Measurements from ENCODE around the gene LRFN2.

LRFN2 gene

GRCh38 chr6:40408786-40409542, 178.2 kb downstream of the LRFN2 start:
- DNase-seq (ENCODE audit: extremely low read depth in 1 of 2, low read depth in 1 of 2): no peak

- DNase-seq (ENCODE audit: extremely low read depth in 1 of 2, low read depth in 1 of 2): no peak
Observed at GRCh38 chr6:40407239-40407638, 179.9 kb downstream of the LRFN2 start.

GRCh38 chr6:40406175-40406574, 181.0 kb downstream of the LRFN2 start:
- DNase-seq (ENCODE audit: extremely low read depth in 1 of 2, low read depth in 1 of 2): no peak

DNA sequence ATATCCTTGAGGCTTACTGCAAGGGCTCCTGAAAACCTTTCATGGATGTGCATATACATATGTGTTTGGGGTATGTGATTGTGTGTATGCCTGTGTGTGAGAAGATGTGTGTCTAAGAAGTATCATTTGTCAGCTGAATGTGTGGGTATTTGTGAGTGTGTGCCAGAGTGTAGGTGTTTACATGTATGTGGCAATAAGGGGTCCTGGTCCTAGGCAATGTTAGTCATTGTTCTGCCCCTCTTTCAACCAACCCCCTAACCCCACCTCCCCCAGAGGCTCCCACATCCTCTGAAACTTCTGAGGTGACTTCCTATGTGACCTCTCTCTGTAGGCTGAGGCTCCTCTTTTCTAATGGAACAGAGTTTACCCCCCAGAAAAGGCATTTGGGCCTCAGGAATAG, 186.4 kb downstream of the LRFN2 start:
- no peak for DNase-seq (ENCODE audit: extremely low read depth in 1 of 2, low read depth in 1 of 2)

DNA sequence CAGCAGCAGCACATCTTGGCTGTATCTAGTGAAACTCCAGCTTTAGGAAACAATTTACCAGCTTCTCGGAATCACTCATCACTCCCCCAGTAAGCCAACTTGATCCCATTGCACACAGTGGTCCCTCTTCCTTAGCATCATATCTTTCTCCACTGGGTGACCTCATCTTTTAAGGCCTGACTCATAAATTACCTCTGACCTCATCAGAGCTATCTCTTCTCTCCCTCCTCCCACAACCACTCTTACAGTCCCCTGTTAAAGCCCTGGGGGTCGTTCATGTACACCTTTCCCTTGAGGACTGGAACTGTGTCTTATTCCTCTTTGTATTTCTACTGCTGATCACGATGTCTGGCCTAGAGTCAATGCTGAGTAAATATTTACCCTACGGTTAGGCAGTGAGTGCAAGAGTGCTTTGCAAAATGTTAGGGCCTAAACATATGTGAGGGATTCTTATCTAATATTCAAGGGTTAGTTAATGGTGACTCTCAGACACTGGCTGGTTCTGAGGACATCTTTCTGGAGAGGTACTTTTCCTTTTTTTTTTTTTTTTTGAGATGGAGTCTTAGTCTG, 187.2 kb downstream of the LRFN2 start:
- DNase-seq (ENCODE audit: extremely low read depth in 1 of 2, low read depth in 1 of 2): no peak

DNA sequence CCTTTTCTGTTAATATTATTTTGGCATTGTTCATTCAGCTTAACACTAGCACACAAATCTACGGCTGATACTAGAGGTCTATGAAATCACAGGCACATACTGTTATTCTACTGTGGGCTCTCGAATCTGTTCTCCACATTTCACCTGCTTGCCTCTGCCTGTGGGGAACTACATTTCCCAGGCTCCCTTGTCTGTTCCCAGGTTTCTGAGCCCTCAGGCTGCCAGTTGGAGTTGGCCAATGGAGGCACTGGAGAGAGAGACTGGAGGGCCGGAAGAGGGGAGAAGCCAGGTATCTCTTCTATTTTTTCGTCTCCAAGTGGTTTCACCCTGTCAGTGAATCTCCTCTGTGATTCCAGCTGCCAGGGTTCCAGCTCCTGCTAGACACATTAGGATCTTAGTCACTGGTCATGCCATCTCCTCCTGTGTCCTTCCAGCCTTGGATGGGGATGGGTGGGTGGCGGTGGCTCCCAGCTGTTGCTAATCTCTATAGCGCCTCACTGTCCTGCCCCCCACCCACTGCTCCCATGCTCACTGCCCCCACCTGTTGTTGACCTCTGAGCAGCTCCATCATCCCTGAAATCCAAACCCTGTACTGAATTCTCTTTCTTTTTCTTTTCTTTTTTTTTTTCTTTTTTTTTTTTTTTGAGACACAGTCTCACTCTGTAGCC, 188.2 kb downstream of the LRFN2 start:
- no peak for DNase-seq (ENCODE audit: extremely low read depth in 1 of 2, low read depth in 1 of 2)

GRCh38 chr6:40398034-40398691, 189.0 kb downstream of the LRFN2 start:
- DNase-seq (ENCODE audit: extremely low read depth in 1 of 2, low read depth in 1 of 2): no peak

- no peak for DNase-seq (ENCODE audit: extremely low read depth in 1 of 2, low read depth in 1 of 2)
Observed at GRCh38 chr6:40397287-40398033, 189.7 kb downstream of the LRFN2 start.

DNA sequence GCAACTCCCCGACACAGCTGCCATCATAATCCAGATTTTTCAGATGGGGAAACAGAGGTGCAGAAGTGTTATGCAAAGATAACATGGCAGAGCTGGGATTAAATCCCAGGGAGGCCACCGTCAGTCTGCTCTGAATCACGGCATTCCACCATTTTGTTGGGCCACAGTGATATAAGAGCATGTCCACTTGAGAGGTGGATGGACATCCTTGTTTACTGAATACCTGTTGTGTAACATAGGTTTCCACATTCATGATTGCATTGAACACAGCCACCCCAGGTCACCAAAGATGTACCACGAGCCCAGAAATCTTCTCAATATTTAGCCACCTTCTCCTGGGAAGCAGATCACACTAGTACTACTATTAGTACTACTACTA, 191.5 kb downstream of the LRFN2 start:
- DNase-seq (ENCODE audit: extremely low read depth in 1 of 2, low read depth in 1 of 2): no peak

GRCh38 chr6:40395066-40395697, 192.0 kb downstream of the LRFN2 start:
- no peak for DNase-seq (ENCODE audit: extremely low read depth in 1 of 2, low read depth in 1 of 2)

GRCh38 chr6:40394381-40394780, 192.8 kb downstream of the LRFN2 start:
- no peak for DNase-seq (ENCODE audit: extremely low read depth in 1 of 2, low read depth in 1 of 2)

GRCh38 chr6:40393641-40394040, 193.5 kb downstream of the LRFN2 start:
- no peak for DNase-seq (ENCODE audit: extremely low read depth in 1 of 2, low read depth in 1 of 2)

DNA sequence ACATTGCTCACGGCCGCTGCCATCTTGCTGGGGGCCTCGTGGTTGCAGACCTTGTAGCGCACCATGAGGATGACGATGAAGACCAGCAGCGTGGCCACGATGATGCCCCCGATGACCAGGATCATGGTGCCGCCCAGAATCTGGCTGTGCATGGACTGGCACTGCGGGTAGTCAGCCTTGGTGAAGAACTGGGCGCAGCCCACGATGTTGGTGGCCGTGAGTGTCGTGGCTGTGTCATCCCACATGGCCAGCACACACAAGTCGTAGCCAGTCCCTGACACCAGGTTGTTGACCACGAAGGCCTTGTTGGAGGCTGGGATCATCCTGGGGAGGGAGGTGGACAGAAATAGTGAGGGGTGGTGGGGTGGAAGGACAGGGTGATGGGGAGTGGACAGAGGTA, 194.6 kb downstream of the LRFN2 start:
- no peak for DNase-seq (ENCODE audit: extremely low read depth in 1 of 2, low read depth in 1 of 2)

GRCh38 chr6:40391851-40392517, 195.2 kb downstream of the LRFN2 start:
- DNase-seq (ENCODE audit: extremely low read depth in 1 of 2, low read depth in 1 of 2): no peak

DNA sequence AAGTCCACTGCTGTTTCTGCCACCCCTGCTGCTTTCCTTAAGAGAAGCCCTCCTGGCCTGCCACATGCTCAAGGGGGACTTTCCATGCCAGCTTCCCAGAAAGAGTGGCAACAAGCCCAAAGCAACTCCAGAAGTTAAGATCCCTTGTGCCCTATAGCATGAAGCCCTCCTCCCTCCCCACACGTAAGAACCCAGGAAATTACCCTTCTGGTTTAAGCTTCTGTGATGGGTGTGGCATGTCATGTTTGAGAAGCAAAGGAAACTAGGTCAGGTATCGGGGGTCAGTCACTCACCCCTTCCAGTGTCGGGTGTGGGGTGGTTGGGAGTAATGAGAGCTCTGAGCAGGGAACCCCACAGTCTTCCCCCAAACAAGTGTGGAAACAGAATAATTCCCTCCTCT, 196.1 kb downstream of the LRFN2 start:
- DNase-seq (ENCODE audit: extremely low read depth in 1 of 2, low read depth in 1 of 2): no peak

GRCh38 chr6:40390144-40390800, 196.9 kb downstream of the LRFN2 start:
- no peak for DNase-seq (ENCODE audit: extremely low read depth in 1 of 2, low read depth in 1 of 2)

GRCh38 chr6:40389254-40389653, 197.9 kb downstream of the LRFN2 start:
- no peak for DNase-seq (ENCODE audit: extremely low read depth in 1 of 2, low read depth in 1 of 2)

- no peak for DNase-seq (ENCODE audit: extremely low read depth in 1 of 2, low read depth in 1 of 2)
Observed at GRCh38 chr6:40387871-40388264, 199.3 kb downstream of the LRFN2 start.

- no peak for DNase-seq (ENCODE audit: extremely low read depth in 1 of 2, low read depth in 1 of 2)
Observed at GRCh38 chr6:40387127-40387870, 199.9 kb downstream of the LRFN2 start.
